Liver (tissue), 3 donors: ENCODE data around the gene LEMD2.

Source experiments
- ATF3 ChIP-seq: IDR thresholded peaks from 2 replicates; pipeline ENCODE4 v1.6.1; 2016; ENCODE audit warnings: antibody characterized with exemption
- CTCF ChIP-seq: fragments of 150-350 bp; IDR thresholded peaks from 2 replicates; pipeline ENCODE4 v1.5.1; 2017; ENCODE audit warnings: improper control_type of control experiment, low read depth, low read length; ENCODE audit not compliant: missing input control
- EGR1 ChIP-seq, 2 donors: IDR thresholded peaks; 2 replicates each; pipeline ENCODE4 v1.6.1; 2016 to 2018; ENCODE audit warnings: antibody characterized with exemption in 2 of 2, low read depth in 2 of 2
- GABPA ChIP-seq, 2 donors: IDR thresholded peaks in 1 of 2; conservative IDR thresholded peaks in 1 of 2; 2 replicates each; pipeline ENCODE4 v1.6.1; 2016; ENCODE audit warnings: antibody characterized with exemption in 2 of 2, mild to moderate bottlenecking in 1 of 2, moderate library complexity in 1 of 2
- HNF4G ChIP-seq: IDR thresholded peaks from 2 replicates; pipeline ENCODE4 v1.6.1; 2016; ENCODE audit warnings: antibody characterized with exemption
- JUND ChIP-seq, 2 donors: IDR thresholded peaks; 2 replicates each; pipeline ENCODE4 v1.6.1; 2016; ENCODE audit warnings: antibody characterized with exemption in 2 of 2
- MAX ChIP-seq: IDR thresholded peaks from 2 replicates; pipeline ENCODE4 v1.6.1; 2016; ENCODE audit warnings: antibody characterized with exemption
- NR2F2 ChIP-seq: IDR thresholded peaks from 2 replicates; pipeline ENCODE4 v1.6.1; 2016; ENCODE audit warnings: antibody characterized with exemption
- RAD21 ChIP-seq, 2 donors: IDR thresholded peaks; 2 replicates each; pipeline ENCODE4 v1.6.1; 2016; ENCODE audit warnings: antibody characterized with exemption in 2 of 2, mild to moderate bottlenecking in 2 of 2
- SP1 ChIP-seq: IDR thresholded peaks from 2 replicates; pipeline ENCODE4 v1.6.1; 2018; ENCODE audit warnings: antibody characterized with exemption, mild to moderate bottlenecking
- TAF1 ChIP-seq: conservative IDR thresholded peaks from 2 replicates; pipeline ENCODE4 v1.6.1; 2016; ENCODE audit warnings: antibody characterized with exemption, mild to moderate bottlenecking
- TF ChIP-seq, protein P1 (sequence below): IDR thresholded peaks from 2 replicates; pipeline ENCODE4 v1.6.1; 2016; ENCODE audit warnings: antibody characterized with exemption, mild to moderate bottlenecking
- TF ChIP-seq, protein P2 (sequence below): IDR thresholded peaks from 2 replicates; pipeline ENCODE4 v1.6.1; 2016; ENCODE audit warnings: antibody characterized with exemption
- donor health status: healthy.
- donor health status: healthy.

- TF ChIP-seq NR2F2: no peak
- no peak for TF ChIP-seq CTCF
- TF ChIP-seq JUND (IDR thresholded peaks at IDR 0.05): no peak
- no peak for TF ChIP-seq MAX
- no peak for TF ChIP-seq TAF1
- TF ChIP-seq ATF3: no peak
- no peak for TF ChIP-seq SP1
- TF ChIP-seq RAD21 (IDR thresholded peaks at IDR 0.05): no peak
- TF ChIP-seq, protein P1, sequence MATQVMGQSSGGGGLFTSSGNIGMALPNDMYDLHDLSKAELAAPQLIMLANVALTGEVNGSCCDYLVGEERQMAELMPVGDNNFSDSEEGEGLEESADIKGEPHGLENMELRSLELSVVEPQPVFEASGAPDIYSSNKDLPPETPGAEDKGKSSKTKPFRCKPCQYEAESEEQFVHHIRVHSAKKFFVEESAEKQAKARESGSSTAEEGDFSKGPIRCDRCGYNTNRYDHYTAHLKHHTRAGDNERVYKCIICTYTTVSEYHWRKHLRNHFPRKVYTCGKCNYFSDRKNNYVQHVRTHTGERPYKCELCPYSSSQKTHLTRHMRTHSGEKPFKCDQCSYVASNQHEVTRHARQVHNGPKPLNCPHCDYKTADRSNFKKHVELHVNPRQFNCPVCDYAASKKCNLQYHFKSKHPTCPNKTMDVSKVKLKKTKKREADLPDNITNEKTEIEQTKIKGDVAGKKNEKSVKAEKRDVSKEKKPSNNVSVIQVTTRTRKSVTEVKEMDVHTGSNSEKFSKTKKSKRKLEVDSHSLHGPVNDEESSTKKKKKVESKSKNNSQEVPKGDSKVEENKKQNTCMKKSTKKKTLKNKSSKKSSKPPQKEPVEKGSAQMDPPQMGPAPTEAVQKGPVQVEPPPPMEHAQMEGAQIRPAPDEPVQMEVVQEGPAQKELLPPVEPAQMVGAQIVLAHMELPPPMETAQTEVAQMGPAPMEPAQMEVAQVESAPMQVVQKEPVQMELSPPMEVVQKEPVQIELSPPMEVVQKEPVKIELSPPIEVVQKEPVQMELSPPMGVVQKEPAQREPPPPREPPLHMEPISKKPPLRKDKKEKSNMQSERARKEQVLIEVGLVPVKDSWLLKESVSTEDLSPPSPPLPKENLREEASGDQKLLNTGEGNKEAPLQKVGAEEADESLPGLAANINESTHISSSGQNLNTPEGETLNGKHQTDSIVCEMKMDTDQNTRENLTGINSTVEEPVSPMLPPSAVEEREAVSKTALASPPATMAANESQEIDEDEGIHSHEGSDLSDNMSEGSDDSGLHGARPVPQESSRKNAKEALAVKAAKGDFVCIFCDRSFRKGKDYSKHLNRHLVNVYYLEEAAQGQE: no peak
- TF ChIP-seq, protein P2, sequence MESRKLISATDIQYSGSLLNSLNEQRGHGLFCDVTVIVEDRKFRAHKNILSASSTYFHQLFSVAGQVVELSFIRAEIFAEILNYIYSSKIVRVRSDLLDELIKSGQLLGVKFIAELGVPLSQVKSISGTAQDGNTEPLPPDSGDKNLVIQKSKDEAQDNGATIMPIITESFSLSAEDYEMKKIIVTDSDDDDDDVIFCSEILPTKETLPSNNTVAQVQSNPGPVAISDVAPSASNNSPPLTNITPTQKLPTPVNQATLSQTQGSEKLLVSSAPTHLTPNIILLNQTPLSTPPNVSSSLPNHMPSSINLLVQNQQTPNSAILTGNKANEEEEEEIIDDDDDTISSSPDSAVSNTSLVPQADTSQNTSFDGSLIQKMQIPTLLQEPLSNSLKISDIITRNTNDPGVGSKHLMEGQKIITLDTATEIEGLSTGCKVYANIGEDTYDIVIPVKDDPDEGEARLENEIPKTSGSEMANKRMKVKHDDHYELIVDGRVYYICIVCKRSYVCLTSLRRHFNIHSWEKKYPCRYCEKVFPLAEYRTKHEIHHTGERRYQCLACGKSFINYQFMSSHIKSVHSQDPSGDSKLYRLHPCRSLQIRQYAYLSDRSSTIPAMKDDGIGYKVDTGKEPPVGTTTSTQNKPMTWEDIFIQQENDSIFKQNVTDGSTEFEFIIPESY: no peak
- TF ChIP-seq HNF4G: no peak
- no peak for TF ChIP-seq GABPA (IDR thresholded peaks at IDR 0.05 in 1 of 2, conservative IDR thresholded peaks at IDR 0.05 in 1 of 2)
- no peak for TF ChIP-seq EGR1 (IDR thresholded peaks at IDR 0.05; ENCODE audit: low read depth in 2 of 2)
Measured at GRCh38 chr6:33813990-33814985, 25.4 kb upstream of the LEMD2 start.
